Superior temporal gyrus (tissue), 1 donor: ENCODE results near the gene POU2AF2.
A peak's percentile ranks its signal among the peaks of the same experiment; 100 is the strongest.
"Not testable (repeated sequence)": the region's sequence is repeated elsewhere in the genome, so short reads cannot be mapped to it uniquely, and the experiment has no call there.

Source experiments
- DNase-seq: peaks from one replicate; pipeline ENCODE4 v3.0.0-alpha.2; 2016; ENCODE audit errors: extremely low spot score

The POU2AF2 gene

GRCh38 chr11:111303461-111303860, 57.9 kb downstream of the POU2AF2 start:
- DNase-seq: no peak

- DNase-seq: no peak
Observed at GRCh38 chr11:111305162-111305802, 59.8 kb downstream of the POU2AF2 start.

GRCh38 chr11:111305876-111306275, 60.4 kb downstream of the POU2AF2 start:
- no peak for DNase-seq

GRCh38 chr11:111306321-111306720, 60.8 kb downstream of the POU2AF2 start:
- no peak for DNase-seq

- DNase-seq: no peak
Observed at GRCh38 chr11:111307472-111308108, 62.1 kb downstream of the POU2AF2 start.

- DNase-seq: no peak
Observed at GRCh38 chr11:111308140-111308539, 62.6 kb downstream of the POU2AF2 start.

- no peak for DNase-seq
Observed at GRCh38 chr11:111309215-111309915, 63.8 kb downstream of the POU2AF2 start.

GRCh38 chr11:111310088-111310487, 64.6 kb downstream of the POU2AF2 start:
- DNase-seq: no peak

- DNase-seq: no peak
Observed at GRCh38 chr11:111310723-111311122, 65.2 kb downstream of the POU2AF2 start.

- DNase-seq: no peak
Observed at GRCh38 chr11:111312076-111312475, 66.6 kb downstream of the POU2AF2 start.

- DNase-seq: no peak
Observed at GRCh38 chr11:111319296-111319695, 73.8 kb downstream of the POU2AF2 start.

GRCh38 chr11:111320199-111320598, 74.7 kb downstream of the POU2AF2 start:
- not testable (repeated sequence) for DNase-seq

- no peak for DNase-seq
Observed at GRCh38 chr11:111320728-111321568, 75.4 kb downstream of the POU2AF2 start.

GRCh38 chr11:111322534-111322933, 77.0 kb downstream of the POU2AF2 start:
- DNase-seq: no peak

- peak; percentile 34 for DNase-seq
Observed at GRCh38 chr11:111324277-111324720, 78.8 kb downstream of the POU2AF2 start.

GRCh38 chr11:111325259-111325658, 79.7 kb downstream of the POU2AF2 start:
- no peak for DNase-seq

GRCh38 chr11:111326824-111327223, 81.3 kb downstream of the POU2AF2 start:
- DNase-seq: no peak

GRCh38 chr11:111327908-111328624, 82.5 kb downstream of the POU2AF2 start:
- DNase-seq: no peak

- DNase-seq: no peak
Observed at GRCh38 chr11:111329306-111330204, 84.0 kb downstream of the POU2AF2 start.

- no peak for DNase-seq
Observed at GRCh38 chr11:111330234-111330893, 84.8 kb downstream of the POU2AF2 start.
